Natural killer cell treated with Interleukin-12 subunit alpha and Interleukin-12 subunit beta and Interleukin-15 and Interleukin-18, amount 100 ng/mL, for 72 hours (primary cell): ENCODE results near the gene SORCS2. TPM values are rescaled to one million over a fixed set of nuclear protein-coding genes. Genes with fewer than 3 reads are reported as not detected.
A peak's percentile ranks its signal among the peaks of the same experiment; 100 is the strongest.

Experiments
- ATAC-seq, 2 donors: fragments of 150-1000 bp; cut with Tn5 transposase in 1 of 2; sonication (Bioruptor Pico), chemical (Tn5 transposase) in 1 of 2; 2 replicates each; pipeline ENCODE4 v1.10.0; 2021
- DNase-seq: peaks from one replicate; pipeline ENCODE4 v3.0.0; 2022; ENCODE audit warnings: low spot score
- H3K27ac Mint-ChIP-seq, 2 donors: 1 replicate in 1 of 2; 2 replicates in 1 of 2; pipeline ENCODE4 v1.8.0; 2022; ENCODE audit warnings: mixed read lengths in 2 of 2, mild to moderate bottlenecking in 1 of 2, moderate library complexity in 1 of 2
- H3K27me3 Mint-ChIP-seq, 2 donors: 1 replicate in 1 of 2; 2 replicates in 1 of 2; pipeline ENCODE4 v1.8.0; 2022; ENCODE audit warnings: mixed read lengths in 2 of 2
- H3K36me3 Mint-ChIP-seq: one replicate; pipeline ENCODE4 v1.8.0; 2022; ENCODE audit warnings: mixed read lengths
- H3K4me1 Mint-ChIP-seq, 2 donors: 1 replicate in 1 of 2; 2 replicates in 1 of 2; pipeline ENCODE4 v1.8.0; 2022; ENCODE audit warnings: low read depth in 2 of 2, mixed read lengths in 2 of 2, mild to moderate bottlenecking in 1 of 2
- H3K4me3 Mint-ChIP-seq: one replicate; pipeline ENCODE4 v1.8.0; 2022; ENCODE audit warnings: mixed read lengths
- H3K9me3 Mint-ChIP-seq: 2 replicates; pipeline ENCODE4 v1.8.0; 2022; ENCODE audit warnings: mixed read lengths
- total RNA-seq, 2 donors: library from RNA; stranded (reverse); gene quantifications; one replicate each; pipeline ENCODE4 v1.2.3, GENCODE V29; 2022

SORCS2 gene
- total RNA-seq, 2 donors from 2014 or later: 0.17 to 0.21 TPM

GRCh38 chr4:7686070-7686870, 493.9 kb downstream of the SORCS2 start:
- no peak overlapping the region for H3K4me3 Mint-ChIP-seq
- H3K9me3 Mint-ChIP-seq: no peaks in the 10 kb centered on the region
- DNase-seq (no peak), ATAC-seq (no peak)
- no peaks in the 10 kb centered on the region for H3K27me3 Mint-ChIP-seq
- H3K36me3 Mint-ChIP-seq: no peaks in the 10 kb centered on the region
- H3K27ac Mint-ChIP-seq: no peak overlapping the region
- H3K4me1 Mint-ChIP-seq: no peaks in the 10 kb centered on the region

- Mint-ChIP-seq H3K27me3 (no peaks in the 10 kb centered on the region), H3K9me3 (no peaks in the 10 kb centered on the region)
These were observed 494.7 kb downstream of the SORCS2 start for GRCh38 chr4:7687006-7687405.

GRCh38 chr4:7687796-7688195, 495.5 kb downstream of the SORCS2 start:
- H3K4me3 Mint-ChIP-seq: no peak overlapping the region
- no peak for ATAC-seq
- no peaks in the 10 kb centered on the region for H3K4me1 Mint-ChIP-seq
- no peaks in the 10 kb centered on the region for H3K36me3 Mint-ChIP-seq
- no peak overlapping the region for H3K27ac Mint-ChIP-seq
- no peak for DNase-seq
- H3K27me3 Mint-ChIP-seq: no peaks in the 10 kb centered on the region
- H3K9me3 Mint-ChIP-seq: no peaks in the 10 kb centered on the region

More at GRCh38 chr4:7687006-7687405, 494.7 kb downstream of the SORCS2 start:
- DNase-seq: no peak
- no peaks in the 10 kb centered on the region for H3K36me3 Mint-ChIP-seq
- ATAC-seq: no peak
- H3K4me3 Mint-ChIP-seq: no peak overlapping the region
- no peaks in the 10 kb centered on the region for H3K4me1 Mint-ChIP-seq
- H3K27ac Mint-ChIP-seq: no peak overlapping the region

GRCh38 chr4:7689773-7690693, 497.7 kb downstream of the SORCS2 start:
- Mint-ChIP-seq H3K27ac (no peak overlapping the region), H3K4me3 (no peak overlapping the region), H3K4me1 (no peaks in the 10 kb centered on the region), H3K9me3 (no peaks in the 10 kb centered on the region), H3K36me3 (no peaks in the 10 kb centered on the region), H3K27me3 (peaks cover 0 to 4% of the 10 kb centered on the region in 2 donors)
- DNase-seq (no peak), ATAC-seq (no peak)

GRCh38 chr4:7691061-7691460, 498.7 kb downstream of the SORCS2 start:
- Mint-ChIP-seq H3K4me1 (no peaks in the 10 kb centered on the region), H3K4me3 (no peak overlapping the region), H3K36me3 (no peaks in the 10 kb centered on the region), H3K27ac (no peak overlapping the region), H3K27me3 (peaks cover 0 to 4% of the 10 kb centered on the region in 2 donors), H3K9me3 (no peaks in the 10 kb centered on the region)
- no peak for DNase-seq
- ATAC-seq: no peak

- DNase-seq (no peak), ATAC-seq (no peak)
- no peak overlapping the region for H3K4me3 Mint-ChIP-seq
- no peak overlapping the region for H3K27ac Mint-ChIP-seq
- H3K27me3 Mint-ChIP-seq: peaks cover 0 to 7% of the 10 kb centered on the region in 2 donors
- H3K9me3 Mint-ChIP-seq: no peaks in the 10 kb centered on the region
- H3K4me1 Mint-ChIP-seq: no peaks in the 10 kb centered on the region
- H3K36me3 Mint-ChIP-seq: no peaks in the 10 kb centered on the region
These were observed 499.6 kb downstream of the SORCS2 start for GRCh38 chr4:7691982-7692381.

GRCh38 chr4:7692451-7693236, 500.3 kb downstream of the SORCS2 start:
- no peaks in the 10 kb centered on the region for H3K9me3 Mint-ChIP-seq

GRCh38 chr4:7693237-7693608, 500.9 kb downstream of the SORCS2 start:
- no peak overlapping the region for H3K27ac Mint-ChIP-seq

More at GRCh38 chr4:7692451-7693236, 500.3 kb downstream of the SORCS2 start:
- Mint-ChIP-seq H3K36me3 (no peaks in the 10 kb centered on the region), H3K4me3 (no peak overlapping the region), H3K27ac (no peak overlapping the region), H3K27me3 (peaks cover 0 to 7% of the 10 kb centered on the region in 2 donors), H3K4me1 (peaks cover 0 to 5% of the 10 kb centered on the region in 2 donors)
- DNase-seq (no peak), ATAC-seq (no peak)

GRCh38 chr4:7693711-7694110, 501.4 kb downstream of the SORCS2 start:
- DNase-seq (no peak), ATAC-seq (peak in 1 of 2 donors; percentile 31)
- Mint-ChIP-seq H3K9me3 (no peaks in the 10 kb centered on the region), H3K36me3 (no peaks in the 10 kb centered on the region), H3K27me3 (peaks cover 6 to 11% of the 10 kb centered on the region in 2 donors), H3K4me1 (peaks cover 0 to 9% of the 10 kb centered on the region in 2 donors), H3K4me3 (no peak overlapping the region), H3K27ac (no peak overlapping the region)

More at GRCh38 chr4:7693237-7693608, 500.9 kb downstream of the SORCS2 start:
- ATAC-seq (no peak), DNase-seq (no peak)
- peaks cover under 1 to 7% of the 10 kb centered on the region in 2 donors for H3K27me3 Mint-ChIP-seq
- H3K36me3 Mint-ChIP-seq: no peaks in the 10 kb centered on the region
- H3K4me3 Mint-ChIP-seq: no peak overlapping the region
- peaks cover 0 to 6% of the 10 kb centered on the region in 2 donors for H3K4me1 Mint-ChIP-seq
- no peaks in the 10 kb centered on the region for H3K9me3 Mint-ChIP-seq

GRCh38 chr4:7694324-7694723, 502.0 kb downstream of the SORCS2 start:
- H3K27me3 Mint-ChIP-seq: peaks cover 8 to 12% of the 10 kb centered on the region in 2 donors
- H3K27ac Mint-ChIP-seq: no peak overlapping the region

GRCh38 chr4:7697343-7697742, 505.0 kb downstream of the SORCS2 start:
- ATAC-seq (no peak), DNase-seq (no peak)
- no peaks in the 10 kb centered on the region for H3K36me3 Mint-ChIP-seq
- no peaks in the 10 kb centered on the region for H3K9me3 Mint-ChIP-seq
- peaks cover 0 to 13% of the 10 kb centered on the region in 2 donors for H3K4me1 Mint-ChIP-seq
- no peak overlapping the region for H3K27ac Mint-ChIP-seq
- no peak overlapping the region for H3K4me3 Mint-ChIP-seq
- peaks cover 8 to 20% of the 10 kb centered on the region in 2 donors for H3K27me3 Mint-ChIP-seq

More at GRCh38 chr4:7694324-7694723, 502.0 kb downstream of the SORCS2 start:
- H3K36me3 Mint-ChIP-seq: no peaks in the 10 kb centered on the region
- no peaks in the 10 kb centered on the region for H3K9me3 Mint-ChIP-seq
- ATAC-seq: no peak
- DNase-seq: no peak
- H3K4me3 Mint-ChIP-seq: no peak overlapping the region
- H3K4me1 Mint-ChIP-seq: peaks cover 0 to 11% of the 10 kb centered on the region in 2 donors

GRCh38 chr4:7697821-7698220, 505.5 kb downstream of the SORCS2 start:
- Mint-ChIP-seq H3K4me1 (peaks cover 0 to 16% of the 10 kb centered on the region in 2 donors), H3K27ac (no peak overlapping the region), H3K9me3 (no peaks in the 10 kb centered on the region), H3K4me3 (no peak overlapping the region), H3K27me3 (peaks cover 8 to 20% of the 10 kb centered on the region in 2 donors), H3K36me3 (no peaks in the 10 kb centered on the region)
- ATAC-seq (no peak), DNase-seq (no peak)

- H3K4me3 Mint-ChIP-seq: no peak overlapping the region
- ATAC-seq: no peak
These were observed 506.2 kb downstream of the SORCS2 start for GRCh38 chr4:7698584-7698983.

More at GRCh38 chr4:7698584-7698983, 506.2 kb downstream of the SORCS2 start:
- DNase-seq: no peak
- no peaks in the 10 kb centered on the region for H3K9me3 Mint-ChIP-seq
- H3K27me3 Mint-ChIP-seq: peaks cover 8 to 20% of the 10 kb centered on the region in 2 donors
- peaks cover 0 to 20% of the 10 kb centered on the region in 2 donors for H3K4me1 Mint-ChIP-seq
- H3K27ac Mint-ChIP-seq: no peak overlapping the region
- no peaks in the 10 kb centered on the region for H3K36me3 Mint-ChIP-seq
